ENCODE results near the gene AGO4.

The AGO4 gene

DNA sequence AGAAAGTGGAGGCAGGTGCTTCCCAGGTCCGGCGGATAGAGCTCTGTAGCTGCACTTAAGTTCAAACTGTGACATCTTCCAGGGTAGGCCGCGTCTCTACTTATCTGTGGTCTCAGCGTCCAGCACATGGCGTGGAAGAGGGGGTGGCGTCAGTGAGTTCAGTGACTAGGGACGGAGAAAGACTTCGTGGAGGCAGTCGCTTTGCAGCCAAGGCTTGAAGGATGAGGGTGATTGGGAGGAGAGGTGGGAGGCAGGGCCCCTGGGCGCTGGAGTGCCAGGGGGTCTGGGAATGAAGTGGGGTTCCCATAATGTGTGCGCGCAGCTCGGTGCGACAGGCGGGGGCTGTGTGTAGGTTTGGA lies 74.7 kb downstream of the AGO4 start:
- DNase-seq (ENCODE audit: low read depth): no peak
- peak overlapping the region; percentile 100 for H3K4me3 ChIP-seq (ENCODE audit: low read depth, low read length)
- TF ChIP-seq, protein P1, sequence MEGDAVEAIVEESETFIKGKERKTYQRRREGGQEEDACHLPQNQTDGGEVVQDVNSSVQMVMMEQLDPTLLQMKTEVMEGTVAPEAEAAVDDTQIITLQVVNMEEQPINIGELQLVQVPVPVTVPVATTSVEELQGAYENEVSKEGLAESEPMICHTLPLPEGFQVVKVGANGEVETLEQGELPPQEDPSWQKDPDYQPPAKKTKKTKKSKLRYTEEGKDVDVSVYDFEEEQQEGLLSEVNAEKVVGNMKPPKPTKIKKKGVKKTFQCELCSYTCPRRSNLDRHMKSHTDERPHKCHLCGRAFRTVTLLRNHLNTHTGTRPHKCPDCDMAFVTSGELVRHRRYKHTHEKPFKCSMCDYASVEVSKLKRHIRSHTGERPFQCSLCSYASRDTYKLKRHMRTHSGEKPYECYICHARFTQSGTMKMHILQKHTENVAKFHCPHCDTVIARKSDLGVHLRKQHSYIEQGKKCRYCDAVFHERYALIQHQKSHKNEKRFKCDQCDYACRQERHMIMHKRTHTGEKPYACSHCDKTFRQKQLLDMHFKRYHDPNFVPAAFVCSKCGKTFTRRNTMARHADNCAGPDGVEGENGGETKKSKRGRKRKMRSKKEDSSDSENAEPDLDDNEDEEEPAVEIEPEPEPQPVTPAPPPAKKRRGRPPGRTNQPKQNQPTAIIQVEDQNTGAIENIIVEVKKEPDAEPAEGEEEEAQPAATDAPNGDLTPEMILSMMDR (IDR thresholded peaks at IDR 0.05; ENCODE audit: control insufficient read depth, extremely low read depth, insufficient read depth): no peak

DNA sequence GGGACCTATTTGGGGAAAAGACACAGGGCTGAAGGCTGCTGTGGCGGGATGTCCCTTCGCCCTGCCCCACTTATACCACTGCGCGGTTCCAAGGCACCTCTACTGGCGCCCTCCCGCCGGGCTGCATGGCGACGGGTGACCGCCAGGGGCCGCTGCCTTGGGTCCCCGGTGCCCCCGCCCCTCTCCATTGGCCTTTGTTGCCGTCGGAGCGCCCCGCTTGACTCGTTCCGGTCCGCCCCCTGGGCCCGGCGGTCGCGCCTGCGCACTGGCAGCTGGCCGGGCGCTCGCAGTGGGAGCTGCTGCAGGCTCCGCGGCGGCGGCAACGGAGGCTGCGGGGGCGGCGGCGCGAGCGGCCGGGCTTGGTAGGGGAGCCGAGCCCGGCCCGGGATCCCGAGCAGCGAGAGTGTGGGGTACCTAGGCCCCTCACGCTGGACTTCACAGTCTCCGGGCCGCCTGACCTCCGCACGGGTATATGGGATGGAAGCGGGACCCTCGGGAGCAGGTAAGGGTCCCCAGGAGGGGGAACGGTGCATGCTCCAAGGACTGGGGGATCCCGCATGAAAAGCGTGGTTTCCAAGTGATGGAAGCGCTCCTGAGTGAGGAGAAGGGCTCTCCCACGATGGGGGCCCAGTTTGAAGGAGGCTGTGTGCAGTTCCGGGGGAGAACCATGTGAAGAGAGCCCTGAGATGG lies 75.3 kb downstream of the AGO4 start, which contains the start of gene AGO1:
TSS of gene AGO1 (plus strand) at position 265 of the 690 bp plus-strand sequence. CDS start at position 478, 213 bp downstream.
- DNase-seq (ENCODE audit: low read depth): peak; percentile 67
- peak within 1 kb of the TSS; percentile 100 for H3K4me3 ChIP-seq (ENCODE audit: low read depth, low read length)
- TF ChIP-seq, protein P1 (IDR thresholded peaks at IDR 0.05; ENCODE audit: control insufficient read depth, extremely low read depth, insufficient read depth): peak; percentile 98

DNA sequence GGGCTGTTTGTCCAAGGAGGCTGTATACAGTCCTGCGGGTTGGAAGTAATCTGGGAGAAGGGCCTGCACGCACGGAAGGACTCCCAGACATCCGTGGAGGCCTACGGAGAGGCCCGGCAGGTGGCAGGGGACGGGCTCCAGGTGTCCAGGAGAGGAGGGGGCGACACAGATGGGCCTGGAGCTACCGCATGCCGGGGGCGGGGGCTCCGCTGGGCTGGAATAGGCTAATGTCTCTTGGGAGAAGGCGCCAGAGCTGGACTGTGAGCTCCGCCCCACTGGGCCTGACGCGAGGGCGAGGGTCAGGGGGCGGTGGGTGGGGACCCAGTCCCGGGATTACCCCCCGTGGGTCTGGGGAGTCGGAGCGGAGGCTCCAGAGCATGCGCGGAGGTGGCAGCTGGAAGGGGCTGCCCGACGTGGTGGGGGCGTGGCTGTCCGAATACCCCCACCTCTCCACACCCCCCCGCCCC lies 75.9 kb downstream of the AGO4 start:
- no peak for DNase-seq (ENCODE audit: low read depth)
- H3K4me3 ChIP-seq (ENCODE audit: low read depth, low read length): peak overlapping the region; percentile 100
- TF ChIP-seq, protein P1 (IDR thresholded peaks at IDR 0.05; ENCODE audit: control insufficient read depth, extremely low read depth, insufficient read depth): no peak

DNA sequence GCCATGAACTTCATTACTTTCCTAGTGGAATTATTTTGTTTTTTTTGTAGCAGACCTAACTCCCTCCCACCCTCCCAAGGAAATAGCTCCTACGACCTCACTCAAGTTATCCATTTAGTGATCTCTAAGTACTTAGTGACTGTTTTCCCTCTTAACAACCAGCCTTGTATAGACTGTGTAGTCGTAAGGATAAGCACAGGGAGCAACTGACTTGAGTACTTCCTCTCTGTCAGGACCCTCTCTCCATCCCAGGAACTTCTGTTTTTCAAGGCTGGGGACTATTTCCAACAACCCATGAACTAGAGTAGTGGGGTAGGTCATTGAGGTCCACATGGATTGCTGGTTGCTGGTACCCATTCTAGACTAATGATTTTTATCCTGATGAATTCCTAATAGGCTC lies 77.1 kb downstream of the AGO4 start:
- no peak for DNase-seq (ENCODE audit: low read depth)
- H3K4me3 ChIP-seq (ENCODE audit: low read depth, low read length): no peak overlapping the region
- TF ChIP-seq, protein P1 (IDR thresholded peaks at IDR 0.05; ENCODE audit: control insufficient read depth, extremely low read depth, insufficient read depth): no peak

DNA sequence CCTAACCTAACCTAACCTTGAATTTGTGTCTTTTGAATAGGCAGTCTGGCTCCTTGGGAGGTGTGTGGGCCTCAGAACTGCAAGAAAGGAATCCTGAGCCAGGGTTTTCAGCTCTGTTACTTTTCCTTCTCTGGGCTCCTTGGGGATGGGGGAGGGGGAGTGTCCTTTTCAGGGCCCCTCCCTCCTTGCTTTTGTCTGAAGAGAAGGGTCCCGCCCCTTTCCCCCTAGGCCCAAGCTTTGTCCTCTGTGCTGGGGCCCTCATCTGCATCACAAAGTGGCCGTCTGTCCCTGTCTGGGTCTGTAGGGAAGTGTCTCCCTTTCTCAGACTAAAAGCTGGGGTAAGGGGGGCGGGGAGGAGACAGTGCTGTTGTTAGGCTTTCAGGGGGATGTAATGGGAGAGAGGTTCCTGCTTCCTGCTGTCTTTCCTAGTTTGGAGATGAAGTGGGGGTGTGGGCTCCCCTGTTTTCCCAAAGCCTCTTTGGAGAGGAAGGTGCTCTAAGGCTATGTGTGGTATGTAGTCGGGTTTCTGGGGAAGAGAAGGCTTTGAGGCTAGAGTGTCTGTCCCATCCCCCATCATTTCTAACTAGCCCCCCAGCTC lies 78.2 kb downstream of the AGO4 start:
- DNase-seq (ENCODE audit: low read depth): no peak
- TF ChIP-seq, protein P1 (IDR thresholded peaks at IDR 0.05; ENCODE audit: control insufficient read depth, extremely low read depth, insufficient read depth): no peak
- no peak overlapping the region for H3K4me3 ChIP-seq (ENCODE audit: low read depth, low read length)

DNA sequence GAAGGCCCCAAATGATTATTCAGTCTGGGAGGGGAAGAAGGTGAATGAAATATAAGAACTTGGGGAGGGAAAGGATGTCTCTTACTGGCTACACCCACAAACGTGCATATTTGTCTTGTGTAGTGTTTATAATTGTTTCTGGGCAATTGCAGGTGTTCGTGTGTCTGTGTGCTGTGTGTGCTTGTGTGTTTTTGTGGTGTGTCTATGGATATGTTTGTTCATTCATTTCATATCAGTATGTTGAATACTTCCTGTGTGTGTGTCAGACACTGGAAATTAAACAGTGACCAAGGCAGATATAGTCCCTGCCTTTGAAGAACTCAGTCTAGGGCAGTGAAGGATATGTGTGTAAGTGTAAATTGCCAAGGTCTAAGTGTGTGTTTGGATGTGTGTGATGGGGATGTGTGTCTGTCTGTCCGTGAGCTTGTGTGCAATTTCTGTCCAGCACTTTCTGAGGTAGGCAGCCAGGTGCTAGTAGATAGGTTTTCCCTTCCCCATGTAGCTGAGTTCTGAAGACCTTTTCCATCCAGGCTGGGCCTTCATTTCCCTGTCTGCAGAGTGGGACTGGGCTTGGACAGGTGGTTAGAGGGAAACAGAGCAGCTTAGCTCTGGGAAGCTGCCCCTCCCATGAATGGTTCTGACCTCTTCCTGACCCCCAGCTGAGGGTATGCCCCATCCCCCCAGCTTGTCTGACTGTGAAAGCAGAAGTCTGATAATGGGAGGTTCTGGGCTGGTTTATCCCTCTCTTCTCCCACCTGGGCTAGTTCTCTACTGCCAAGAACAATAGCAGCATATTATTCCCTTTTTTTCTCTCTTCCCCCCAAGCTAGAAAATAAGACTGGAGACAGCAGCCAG lies 79.0 kb downstream of the AGO4 start:
- no peak overlapping the region for H3K4me3 ChIP-seq (ENCODE audit: low read depth, low read length)
- no peak for DNase-seq (ENCODE audit: low read depth)
- TF ChIP-seq, protein P1 (IDR thresholded peaks at IDR 0.05; ENCODE audit: control insufficient read depth, extremely low read depth, insufficient read depth): no peak

Data from LNCaP clone FGC (cell line).